Mucosa of descending colon (tissue), 3 donors: Measurements from ENCODE around the gene ARHGAP29. TPM values are rescaled to one million over a fixed set of nuclear protein-coding genes. Genes with fewer than 3 reads are reported as not detected.

Experiments used
- ATAC-seq: fragments of 200-7000 bp; cut with Tn5 transposase; one replicate; pipeline ENCODE4 v1.9.1; 2020; ENCODE audit warnings: mild to moderate bottlenecking, moderate library complexity
- DNase-seq, 3 donors: peaks; one replicate each; pipeline ENCODE4 v3.0.0-alpha.2; 2020
- H3K36me3 ChIP-seq: fragments of 200-600 bp; one replicate; pipeline ENCODE4 v1.8.0; 2021; ENCODE audit warnings: low read depth, mild to moderate bottlenecking
- H3K4me1 ChIP-seq: fragments of 200-600 bp; one replicate; pipeline ENCODE4 v1.8.0; 2021; ENCODE audit warnings: low read depth, mild to moderate bottlenecking
- H3K4me3 ChIP-seq: fragments of 200-600 bp; one replicate; pipeline ENCODE4 v1.8.0; 2021; ENCODE audit warnings: mild to moderate bottlenecking
- H3K9me3 ChIP-seq: fragments of 200-600 bp; one replicate; pipeline ENCODE4 v1.8.0; 2021; ENCODE audit warnings: mild to moderate bottlenecking
- CTCF ChIP-seq: fragments of 200-600 bp; IDR thresholded peaks from one replicate; pipeline ENCODE4 v1.8.0; 2022; ENCODE audit warnings: antibody characterized with exemption, mild to moderate bottlenecking
- intact Hi-C, 2 donors: fragments of 100-400 bp; cut with DNase I in 1 of 2; cut with micrococcal nuclease in 1 of 2; formaldehyde crosslinking; loops; one replicate each; pipeline versions ENCODE4 v1.11.0 to v1.11.1; 2022; cut with DNase I, micrococcal nuclease
- total RNA-seq, 3 donors: library from RNA; stranded (reverse); fragmentation: NEBNext Ultra II Directional in 2 of 3; extraction: Animal tissue kit (Norgen Biotek cat#: 25700) in 2 of 3; gene quantifications; one replicate each; pipeline versions ENCODE4 v1.2.1 to v1.2.4, GENCODE V29; 2021 to 2023
- donor health status: DM: no; HTN: no; CAD: no; lungs with moderate emphysema.
- donor health status: DM: no; HTN: no; CAD: no.
- donor health status: DM: no; HTN: yes; CAD: no.

ARHGAP29 gene
- total RNA-seq, 3 donors from 2014 or later = 2.6 to 11.9 (median 6.7) TPM

DNA sequence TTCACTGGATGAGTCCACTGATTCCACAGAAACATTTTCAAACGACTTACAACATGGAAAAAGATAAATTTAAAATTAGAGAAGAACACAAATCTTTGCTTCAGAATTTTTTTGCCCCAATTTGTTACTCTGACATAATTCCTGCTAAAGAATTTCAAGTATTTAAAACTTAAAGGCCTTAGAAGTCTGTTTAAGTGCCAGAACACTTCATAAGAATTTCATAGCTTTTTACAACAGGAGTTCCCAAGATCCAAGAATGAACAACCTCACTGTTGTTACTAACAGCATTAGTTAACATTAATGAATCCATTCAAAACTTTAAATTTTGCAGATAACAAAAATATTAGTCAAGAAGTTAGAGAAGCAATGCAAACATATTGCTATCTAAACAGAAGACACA lies 31.7 kb downstream of the ARHGAP29 start:
- no peaks in the 10 kb centered on the region for H3K9me3 ChIP-seq
- DNase-seq (no peak), ATAC-seq (no peak)
- TF ChIP-seq CTCF = no peak
- no peak overlapping the region for H3K4me3 ChIP-seq
- no peaks in the 10 kb centered on the region for H3K4me1 ChIP-seq
- intact Hi-C loops = no loop called here
- no peaks in the 10 kb centered on the region for H3K36me3 ChIP-seq

DNA sequence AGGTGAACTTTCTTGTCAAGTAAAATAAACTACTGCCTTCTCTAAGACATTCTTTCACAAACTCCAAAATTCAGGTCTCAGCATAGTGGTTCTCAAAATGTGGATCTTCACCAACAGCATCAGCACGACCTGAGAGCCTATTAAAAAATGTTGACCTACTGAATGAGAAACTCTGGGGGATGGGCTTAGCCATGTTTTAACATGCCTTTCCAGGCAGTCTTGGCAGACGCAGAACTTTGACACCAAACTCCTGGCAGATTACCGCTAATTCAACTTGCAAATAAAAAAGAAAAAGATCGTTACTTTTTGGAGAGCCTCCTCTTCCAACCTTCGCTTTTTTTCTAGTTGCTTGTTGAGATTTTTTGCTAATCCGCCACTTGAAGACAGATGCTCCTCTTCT lies 35.1 kb downstream of the ARHGAP29 start:
- Histone ChIP-seq H3K4me3 (no peak overlapping the region), H3K36me3 (no peaks in the 10 kb centered on the region), H3K9me3 (no peaks in the 10 kb centered on the region), H3K4me1 (no peaks in the 10 kb centered on the region)
- intact Hi-C loops = no loop called here
- no peak for TF ChIP-seq CTCF
- no peak for ATAC-seq
- DNase-seq = no peak

DNA sequence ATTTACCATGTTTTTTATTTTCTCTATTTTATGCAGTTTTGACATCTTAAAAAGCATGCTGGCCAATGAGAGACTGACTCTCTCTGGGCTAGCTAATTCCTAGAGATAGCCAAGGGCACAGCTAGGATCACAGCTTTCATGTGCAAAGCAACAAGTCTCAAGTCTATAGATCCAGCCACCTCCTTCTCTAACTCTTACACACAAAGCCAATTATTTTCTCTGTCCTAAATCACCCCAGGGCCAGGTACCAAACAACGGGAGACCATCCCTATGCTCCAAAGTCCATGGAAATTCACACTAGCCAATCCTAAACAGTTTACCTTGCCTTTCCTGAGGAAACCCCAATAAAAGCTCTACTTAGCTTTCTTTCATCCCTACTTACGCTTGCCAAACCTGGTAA lies 38.0 kb downstream of the ARHGAP29 start:
- ATAC-seq (no peak), DNase-seq (no peak)
- intact Hi-C loops = no loop called here
- H3K4me3 ChIP-seq = no peak overlapping the region
- no peak for TF ChIP-seq CTCF
- H3K9me3 ChIP-seq = no peaks in the 10 kb centered on the region
- H3K4me1 ChIP-seq = no peaks in the 10 kb centered on the region
- H3K36me3 ChIP-seq = no peaks in the 10 kb centered on the region

- H3K4me3 ChIP-seq = no peak overlapping the region
- intact Hi-C loops = no loop called here
- no peaks in the 10 kb centered on the region for H3K4me1 ChIP-seq
- no peak for DNase-seq
- H3K9me3 ChIP-seq = no peaks in the 10 kb centered on the region
- no peaks in the 10 kb centered on the region for H3K36me3 ChIP-seq
- no peak for ATAC-seq
- no peak for TF ChIP-seq CTCF
Measured at GRCh38 chr1:94194079-94194865, 43.1 kb downstream of the ARHGAP29 start.

- TF ChIP-seq CTCF = no peak
- Histone ChIP-seq H3K4me1 (no peaks in the 10 kb centered on the region), H3K36me3 (no peaks in the 10 kb centered on the region), H3K4me3 (no peak overlapping the region), H3K9me3 (no peaks in the 10 kb centered on the region)
- intact Hi-C loops = no loop called here
- DNase-seq (no peak), ATAC-seq (no peak)
Measured at GRCh38 chr1:94193128-94193527, 44.3 kb downstream of the ARHGAP29 start.
